ENCODE measurements around the gene RFFL. TPM values are rescaled to one million over a fixed set of nuclear protein-coding genes. Genes with fewer than 3 reads are reported as not detected.

RFFL gene
- total and polyA plus RNA-seq, 8 donors: 3.6 to 24.4 (median 16.7) TPM

DNA sequence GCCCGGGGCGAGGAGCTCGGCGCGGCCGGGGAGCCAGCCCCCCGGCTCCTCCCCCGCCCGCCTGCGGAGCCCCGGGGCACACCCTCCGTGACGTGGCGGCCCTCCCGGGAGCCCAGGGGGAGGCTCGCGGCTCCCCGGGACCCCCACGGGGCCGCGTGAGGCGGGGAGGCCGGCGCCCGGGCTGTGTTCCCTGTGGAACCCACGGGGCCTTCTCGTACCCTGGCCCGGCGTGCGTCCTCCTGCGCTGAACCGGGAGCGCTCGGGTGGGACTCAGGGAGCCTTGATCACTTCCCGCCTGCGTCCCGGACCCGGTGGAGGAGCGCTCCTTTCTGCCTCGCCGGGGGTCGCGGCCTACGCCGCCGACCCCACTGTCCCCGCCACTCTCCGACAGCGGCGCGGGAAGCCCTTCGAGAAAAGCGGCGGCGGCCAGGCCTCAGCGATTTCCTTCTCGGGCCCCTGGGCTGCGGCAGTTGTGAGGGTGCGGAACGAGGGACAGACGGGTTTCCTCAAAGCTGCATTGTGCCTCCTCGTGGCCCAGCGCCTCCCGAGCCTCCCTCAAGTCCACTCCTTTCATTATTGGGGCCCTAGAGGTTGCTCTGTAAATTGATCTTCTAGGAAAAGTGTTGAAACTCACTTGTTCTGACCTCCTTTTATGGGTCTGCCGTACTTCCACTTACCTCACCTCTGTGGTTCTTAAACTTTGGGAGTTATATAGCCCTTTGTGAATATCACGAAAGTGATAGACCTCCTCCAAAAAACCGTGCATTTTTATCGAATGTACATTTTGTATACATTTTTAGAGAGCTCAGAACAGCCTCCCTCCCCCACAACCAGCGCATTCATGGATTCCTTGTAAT is 82.6 kb downstream of the RFFL start:
- peaks cover 0 to 13% (median 0%) of the 10 kb centered on the region in 3 donors for H3K4me1 ChIP-seq
- DNase-seq: peak; percentile 60 to 87 (median 73)
- no peak for FAIRE-seq
- 0 to 2% methylated on average over 11 to 69 of the region's 69 CpGs for WGBS, 2 donors
- peak overlapping the region; percentile 85 to 96 (median 91) for H3K4me3 ChIP-seq
- H3K36me3 ChIP-seq: no peaks in the 10 kb centered on the region
- intact Hi-C loops (cut with DNase I): no loop called here
- ATAC-seq: peak; percentile 86 to 92 (median 90)
- TF ChIP-seq, protein P1, sequence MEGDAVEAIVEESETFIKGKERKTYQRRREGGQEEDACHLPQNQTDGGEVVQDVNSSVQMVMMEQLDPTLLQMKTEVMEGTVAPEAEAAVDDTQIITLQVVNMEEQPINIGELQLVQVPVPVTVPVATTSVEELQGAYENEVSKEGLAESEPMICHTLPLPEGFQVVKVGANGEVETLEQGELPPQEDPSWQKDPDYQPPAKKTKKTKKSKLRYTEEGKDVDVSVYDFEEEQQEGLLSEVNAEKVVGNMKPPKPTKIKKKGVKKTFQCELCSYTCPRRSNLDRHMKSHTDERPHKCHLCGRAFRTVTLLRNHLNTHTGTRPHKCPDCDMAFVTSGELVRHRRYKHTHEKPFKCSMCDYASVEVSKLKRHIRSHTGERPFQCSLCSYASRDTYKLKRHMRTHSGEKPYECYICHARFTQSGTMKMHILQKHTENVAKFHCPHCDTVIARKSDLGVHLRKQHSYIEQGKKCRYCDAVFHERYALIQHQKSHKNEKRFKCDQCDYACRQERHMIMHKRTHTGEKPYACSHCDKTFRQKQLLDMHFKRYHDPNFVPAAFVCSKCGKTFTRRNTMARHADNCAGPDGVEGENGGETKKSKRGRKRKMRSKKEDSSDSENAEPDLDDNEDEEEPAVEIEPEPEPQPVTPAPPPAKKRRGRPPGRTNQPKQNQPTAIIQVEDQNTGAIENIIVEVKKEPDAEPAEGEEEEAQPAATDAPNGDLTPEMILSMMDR (IDR thresholded peaks at IDR 0.05): peak in 1 of 4 donors; percentile 10
- no peaks in the 10 kb centered on the region for H3K9me3 ChIP-seq
- peak overlapping the region; percentile 98 to 99 (median 98) for H3K27ac ChIP-seq
- H3K27me3 ChIP-seq: no peaks in the 10 kb centered on the region

DNA sequence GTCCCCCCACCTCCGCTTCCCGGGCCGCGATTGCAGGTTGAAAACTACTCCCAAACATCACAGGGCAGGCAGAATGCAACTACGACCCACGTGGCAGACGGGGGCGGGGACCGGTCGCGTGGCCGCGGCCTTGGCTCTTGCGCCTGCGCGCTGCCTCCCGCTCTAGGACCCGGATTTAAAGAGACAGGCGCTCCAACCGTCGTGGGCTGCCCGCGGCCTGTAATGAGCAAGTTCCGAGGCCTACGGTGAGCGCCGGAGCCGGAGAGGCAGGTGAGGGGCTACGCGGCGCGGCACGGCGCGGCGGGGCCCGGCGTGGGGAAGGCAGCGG is 83.2 kb downstream of the RFFL start, which contains the start of gene LIG3:
TSS of gene LIG3 (plus strand) at position 160 of the 328 bp plus-strand sequence. CDS start 2,494 bp downstream, outside the sequence.
- TF ChIP-seq, protein P1 (IDR thresholded peaks at IDR 0.05): no peak
- H3K36me3 ChIP-seq: no peaks in the 10 kb centered on the region
- 1% methylated on average over 28 to 39 of the region's 39 CpGs for WGBS, 2 donors
- H3K4me1 ChIP-seq: peaks cover 0 to 13% (median 0%) of the 10 kb centered on the region in 3 donors
- H3K4me3 ChIP-seq: peak within 1 kb of the TSS; percentile 85 to 96 (median 91)
- FAIRE-seq (no peak), DNase-seq (peak; percentile 93 to 98 (median 95)), ATAC-seq (peak; percentile 88 to 94 (median 92))
- H3K27ac ChIP-seq: peak within 1 kb of the TSS; percentile 98 to 99 (median 98)
- no peaks in the 10 kb centered on the region for H3K9me3 ChIP-seq
- no peaks in the 10 kb centered on the region for H3K27me3 ChIP-seq
- intact Hi-C loops (cut with DNase I): no loop called here

DNA sequence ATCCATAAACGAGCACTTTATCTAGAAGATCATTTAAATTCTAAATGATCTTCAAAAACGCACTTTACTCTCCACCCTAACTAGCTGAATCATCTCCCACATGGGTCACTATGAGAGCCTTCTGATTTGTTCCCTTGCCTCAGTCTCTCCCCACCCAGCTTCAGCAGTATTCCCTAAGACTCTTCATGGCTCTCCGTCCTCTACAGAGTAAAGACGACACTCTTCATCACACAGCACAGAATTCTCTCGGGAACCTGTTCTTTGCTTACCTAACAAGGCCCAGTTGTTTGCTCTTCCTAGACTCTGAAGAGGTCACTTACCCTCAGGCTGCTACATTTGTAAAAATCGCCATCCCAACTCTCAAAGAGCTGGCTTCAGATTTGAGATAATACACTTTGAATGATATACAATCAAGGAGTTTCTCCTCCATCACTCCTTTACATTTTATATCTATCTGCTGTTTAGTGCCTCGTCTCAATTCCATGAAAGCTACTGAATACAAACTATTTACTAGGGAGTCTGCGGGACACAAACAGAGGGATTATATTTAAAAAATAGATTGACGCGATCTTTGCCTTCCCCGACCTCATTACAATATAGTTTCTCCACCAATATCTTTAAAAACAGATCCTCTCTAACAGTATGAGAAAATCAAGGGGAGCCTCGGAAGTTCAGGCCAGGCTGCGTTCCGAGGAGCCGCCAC is 83.7 kb downstream of the RFFL start:
- intact Hi-C loops (cut with DNase I): no loop called here
- TF ChIP-seq, protein P1 (IDR thresholded peaks at IDR 0.05): no peak
- peaks cover 0 to 13% (median 0%) of the 10 kb centered on the region in 3 donors for H3K4me1 ChIP-seq
- DNase-seq: no peak
- H3K27ac ChIP-seq: peak overlapping the region; percentile 98 to 99 (median 98)
- H3K27me3 ChIP-seq: no peaks in the 10 kb centered on the region
- 21 to 24% methylated on average over 15 of the region's 15 CpGs for WGBS, 2 donors
- H3K9me3 ChIP-seq: no peaks in the 10 kb centered on the region
- no peak for FAIRE-seq
- no peak for ATAC-seq
- H3K36me3 ChIP-seq: no peaks in the 10 kb centered on the region
- H3K4me3 ChIP-seq: peak overlapping the region; percentile 85 to 96 (median 91)

DNA sequence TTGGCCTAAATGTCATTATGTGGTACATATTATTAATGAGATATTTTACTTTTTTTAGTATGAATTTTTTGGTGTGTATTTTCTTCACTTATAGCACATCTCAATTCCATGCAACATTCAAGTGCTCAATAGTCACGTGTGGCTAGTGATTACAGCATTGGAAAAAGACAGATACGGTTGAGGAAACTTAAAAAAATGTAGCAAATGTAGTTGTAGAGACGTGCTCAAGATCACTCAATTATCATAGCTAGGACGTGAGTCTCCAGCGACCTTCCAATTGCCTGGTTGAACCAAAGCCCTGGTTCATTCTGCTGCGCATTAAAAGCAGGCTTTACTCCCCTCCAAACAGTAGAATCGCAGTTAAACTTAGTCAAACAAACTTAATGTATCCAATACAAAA is 84.4 kb downstream of the RFFL start:
- TF ChIP-seq, protein P1 (IDR thresholded peaks at IDR 0.05): no peak
- no peak overlapping the region for H3K27ac ChIP-seq
- FAIRE-seq: no peak
- WGBS, 2 donors: 90 to 93% methylated on average over 7 of the region's 7 CpGs
- ATAC-seq: no peak
- H3K4me3 ChIP-seq: no peak overlapping the region
- intact Hi-C loops (cut with DNase I): no loop called here
- H3K27me3 ChIP-seq: no peaks in the 10 kb centered on the region
- DNase-seq: no peak
- no peaks in the 10 kb centered on the region for H3K36me3 ChIP-seq
- H3K4me1 ChIP-seq: peaks cover 0 to 13% (median 0%) of the 10 kb centered on the region in 3 donors
- no peaks in the 10 kb centered on the region for H3K9me3 ChIP-seq
